Muscle of leg (tissue), 11 donors: ENCODE measurements around the gene ANTXRL. TPM values are rescaled to one million over a fixed set of nuclear protein-coding genes. Genes with fewer than 3 reads are reported as not detected.
"Not testable (repeated sequence)": the region's sequence is repeated elsewhere in the genome, so short reads cannot be mapped to it uniquely, and the experiment has no call there.

Experiments
- DNase-seq: peaks from one replicate; pipeline ENCODE4 v3.0.0; 2013
- H3K27ac ChIP-seq: one replicate; pipeline ENCODE4 v1.5.1; 2013; ENCODE audit warnings: mild to moderate bottlenecking, low read length, control low read depth
- H3K27me3 ChIP-seq: one replicate; pipeline ENCODE4 v1.6.1; 2013; ENCODE audit warnings: low read length; ENCODE audit not compliant: control insufficient read depth, insufficient read depth
- H3K36me3 ChIP-seq: one replicate; pipeline ENCODE4 v1.6.1; 2013; ENCODE audit warnings: low read length; ENCODE audit not compliant: control insufficient read depth, insufficient read depth
- H3K4me1 ChIP-seq: one replicate; pipeline ENCODE4 v1.6.1; 2013; ENCODE audit warnings: low read length; ENCODE audit not compliant: control insufficient read depth, insufficient read depth
- H3K4me3 ChIP-seq: one replicate; pipeline ENCODE4 v1.5.1; 2013; ENCODE audit warnings: low read length, control low read depth
- H3K9me3 ChIP-seq: replicated peaks from 2 replicates; pipeline ENCODE4 v1.6.1; 2013; ENCODE audit warnings: low read depth, low read length; ENCODE audit not compliant: control insufficient read depth
- WGBS: methylation state at CpG from one replicate; pipeline ENCODE4 v1.1.5; 2013; ENCODE audit warnings: missing lambda C conversion rate; ENCODE audit not compliant: insufficient coverage; 5-methylcytosine and 5-hydroxymethylcytosine counted together
- polyA plus RNA-seq, 8 donors: library from polyadenylated mRNA; unstranded; fragments of 120-200 nt; gene quantifications; one replicate each; pipeline versions ENCODE4 v1.2.1 to v1.2.3, GENCODE V29; 2013; ENCODE audit warnings: inconsistent platforms in 1 of 8, low replicate concordance in 1 of 8; ENCODE audit not compliant: insufficient read length in 8 of 8, insufficient read depth in 1 of 8
- total RNA-seq: library from RNA; stranded (reverse); fragments of 120-200 nt; gene quantifications from one replicate; pipeline ENCODE4 v1.2.4, GENCODE V29; 2013

The ANTXRL gene
- total and polyA plus RNA-seq, 9 donors: not detected

- Histone ChIP-seq H3K9me3 (no peaks in the 10 kb centered on the region), H3K27me3 (no peaks in the 10 kb centered on the region), H3K27ac (no peak overlapping the region), H3K4me3 (no peak overlapping the region), H3K4me1 (peaks cover 18% of the 10 kb centered on the region), H3K36me3 (no peaks in the 10 kb centered on the region)
- no peak for DNase-seq
- 32% methylated on average over 6 of the region's 8 CpGs for WGBS
Observed at GRCh38 chr10:46329690-46330016, 42.9 kb downstream of the ANTXRL start.

- no peak overlapping the region for H3K4me3 ChIP-seq
- no peak overlapping the region for H3K27ac ChIP-seq
- DNase-seq: no peak
- peaks cover 18% of the 10 kb centered on the region for H3K4me1 ChIP-seq
- no peaks in the 10 kb centered on the region for H3K27me3 ChIP-seq
- no peaks in the 10 kb centered on the region for H3K36me3 ChIP-seq
- 50% methylated on average over 2 of the region's 3 CpGs for WGBS
- no peaks in the 10 kb centered on the region for H3K9me3 ChIP-seq
Observed at GRCh38 chr10:46330894-46331293, 44.1 kb downstream of the ANTXRL start.

GRCh38 chr10:46365484-46365883 lies 78.7 kb downstream of the ANTXRL start:
- not testable (repeated sequence) for H3K4me1 ChIP-seq, DNase-seq, H3K4me3 ChIP-seq, H3K27ac ChIP-seq, H3K9me3 ChIP-seq, H3K36me3 ChIP-seq, H3K27me3 ChIP-seq
- WGBS: no CpG with 5 or more reads among the region's 4 CpGs

- H3K9me3 ChIP-seq, H3K27me3 ChIP-seq, H3K4me1 ChIP-seq, H3K36me3 ChIP-seq, H3K4me3 ChIP-seq, H3K27ac ChIP-seq, DNase-seq: not testable (repeated sequence)
- no CpG with 5 or more reads among the region's 5 CpGs for WGBS
Observed at GRCh38 chr10:46367209-46367608, 80.4 kb downstream of the ANTXRL start.

- H3K4me1 ChIP-seq, H3K27me3 ChIP-seq, H3K36me3 ChIP-seq, DNase-seq, H3K27ac ChIP-seq, H3K9me3 ChIP-seq, H3K4me3 ChIP-seq: not testable (repeated sequence)
- no CpG with 5 or more reads among the region's 8 CpGs for WGBS
Observed at GRCh38 chr10:46367666-46368240, 81.0 kb downstream of the ANTXRL start.

GRCh38 chr10:46368956-46369355 lies 82.2 kb downstream of the ANTXRL start:
- H3K27ac ChIP-seq, H3K4me1 ChIP-seq, H3K27me3 ChIP-seq, H3K4me3 ChIP-seq, H3K36me3 ChIP-seq, H3K9me3 ChIP-seq, DNase-seq: not testable (repeated sequence)
- WGBS: 93% methylated on average over 2 of the region's 11 CpGs

- H3K4me3 ChIP-seq, H3K9me3 ChIP-seq, DNase-seq, H3K36me3 ChIP-seq, H3K27ac ChIP-seq, H3K4me1 ChIP-seq, H3K27me3 ChIP-seq: not testable (repeated sequence)
- WGBS: 86% methylated on average over 1 of the region's 3 CpGs
Observed at GRCh38 chr10:46374410-46374809, 87.6 kb downstream of the ANTXRL start.

GRCh38 chr10:46375406-46375805 lies 88.6 kb downstream of the ANTXRL start, which contains the start of gene ANXA8L1:
Gene ANXA8L1 (plus strand): TSS chr10:46375776. CDS start chr10:46375852, 76 bp downstream.
- not testable (repeated sequence) for H3K9me3 ChIP-seq, H3K36me3 ChIP-seq, H3K27ac ChIP-seq, H3K27me3 ChIP-seq, DNase-seq, H3K4me1 ChIP-seq, H3K4me3 ChIP-seq
- WGBS: no CpG with 5 or more reads among the region's 11 CpGs

- H3K4me3 ChIP-seq, DNase-seq, H3K4me1 ChIP-seq, H3K27me3 ChIP-seq, H3K36me3 ChIP-seq, H3K9me3 ChIP-seq, H3K27ac ChIP-seq: not testable (repeated sequence)
- no CpG with 5 or more reads among the region's 1 CpG for WGBS
Observed at GRCh38 chr10:46377022-46377421, 90.2 kb downstream of the ANTXRL start.

- not testable (repeated sequence) for H3K27me3 ChIP-seq, H3K36me3 ChIP-seq, H3K27ac ChIP-seq, DNase-seq, H3K4me3 ChIP-seq, H3K9me3 ChIP-seq, H3K4me1 ChIP-seq
- no CpG with 5 or more reads among the region's 4 CpGs for WGBS
Observed at GRCh38 chr10:46377651-46378050, 90.9 kb downstream of the ANTXRL start.

GRCh38 chr10:46378108-46378507 lies 91.3 kb downstream of the ANTXRL start:
- not testable (repeated sequence) for H3K9me3 ChIP-seq, H3K27me3 ChIP-seq, H3K27ac ChIP-seq, H3K36me3 ChIP-seq, DNase-seq, H3K4me1 ChIP-seq, H3K4me3 ChIP-seq
- WGBS: no CpG with 5 or more reads among the region's 8 CpGs
